ENCODE data around the gene CEP83.

CEP83 gene

DNA sequence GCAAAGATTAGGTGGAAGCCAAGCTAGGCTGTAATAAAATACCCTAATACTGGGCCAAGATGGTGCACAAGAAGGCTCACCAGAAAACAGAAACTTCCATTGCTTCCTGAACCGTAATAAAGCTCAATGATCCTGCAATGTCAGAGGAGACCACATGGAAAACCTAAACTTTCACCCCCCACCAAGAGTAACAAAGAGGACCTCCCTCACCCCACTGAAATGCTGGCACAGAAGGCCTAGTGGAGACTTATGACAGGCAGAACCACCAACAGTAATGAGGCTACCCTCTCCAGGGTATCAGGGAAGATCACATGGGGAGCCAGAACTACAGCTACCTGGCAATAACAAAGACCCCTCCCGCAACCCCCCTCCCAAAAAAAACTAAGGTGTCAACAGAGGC, 43.1 kb downstream of the CEP83 start:
- TF ChIP-seq, protein P1, sequence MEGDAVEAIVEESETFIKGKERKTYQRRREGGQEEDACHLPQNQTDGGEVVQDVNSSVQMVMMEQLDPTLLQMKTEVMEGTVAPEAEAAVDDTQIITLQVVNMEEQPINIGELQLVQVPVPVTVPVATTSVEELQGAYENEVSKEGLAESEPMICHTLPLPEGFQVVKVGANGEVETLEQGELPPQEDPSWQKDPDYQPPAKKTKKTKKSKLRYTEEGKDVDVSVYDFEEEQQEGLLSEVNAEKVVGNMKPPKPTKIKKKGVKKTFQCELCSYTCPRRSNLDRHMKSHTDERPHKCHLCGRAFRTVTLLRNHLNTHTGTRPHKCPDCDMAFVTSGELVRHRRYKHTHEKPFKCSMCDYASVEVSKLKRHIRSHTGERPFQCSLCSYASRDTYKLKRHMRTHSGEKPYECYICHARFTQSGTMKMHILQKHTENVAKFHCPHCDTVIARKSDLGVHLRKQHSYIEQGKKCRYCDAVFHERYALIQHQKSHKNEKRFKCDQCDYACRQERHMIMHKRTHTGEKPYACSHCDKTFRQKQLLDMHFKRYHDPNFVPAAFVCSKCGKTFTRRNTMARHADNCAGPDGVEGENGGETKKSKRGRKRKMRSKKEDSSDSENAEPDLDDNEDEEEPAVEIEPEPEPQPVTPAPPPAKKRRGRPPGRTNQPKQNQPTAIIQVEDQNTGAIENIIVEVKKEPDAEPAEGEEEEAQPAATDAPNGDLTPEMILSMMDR (IDR thresholded peaks at IDR 0.05): no peak

DNA sequence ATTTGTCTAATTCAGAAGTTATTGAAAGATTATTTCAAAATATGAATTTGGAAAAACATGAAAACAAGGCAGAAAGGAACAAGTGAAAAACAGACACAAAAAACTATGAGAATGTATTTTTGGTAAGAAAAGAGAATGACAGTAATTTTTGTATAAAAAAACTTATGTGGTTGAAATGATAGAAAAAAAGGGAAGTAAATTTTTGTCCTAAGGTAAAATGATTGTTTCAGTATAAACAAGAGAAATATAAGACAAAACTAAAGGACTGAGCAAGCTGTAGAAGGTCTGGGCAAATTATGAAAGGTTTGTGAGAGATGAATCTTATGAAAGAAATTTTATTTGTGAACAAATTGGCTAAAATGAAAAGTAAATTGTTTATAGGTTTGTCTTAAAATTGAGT, 44.6 kb downstream of the CEP83 start:
- TF ChIP-seq, protein P1 (IDR thresholded peaks at IDR 0.05): no peak

DNA sequence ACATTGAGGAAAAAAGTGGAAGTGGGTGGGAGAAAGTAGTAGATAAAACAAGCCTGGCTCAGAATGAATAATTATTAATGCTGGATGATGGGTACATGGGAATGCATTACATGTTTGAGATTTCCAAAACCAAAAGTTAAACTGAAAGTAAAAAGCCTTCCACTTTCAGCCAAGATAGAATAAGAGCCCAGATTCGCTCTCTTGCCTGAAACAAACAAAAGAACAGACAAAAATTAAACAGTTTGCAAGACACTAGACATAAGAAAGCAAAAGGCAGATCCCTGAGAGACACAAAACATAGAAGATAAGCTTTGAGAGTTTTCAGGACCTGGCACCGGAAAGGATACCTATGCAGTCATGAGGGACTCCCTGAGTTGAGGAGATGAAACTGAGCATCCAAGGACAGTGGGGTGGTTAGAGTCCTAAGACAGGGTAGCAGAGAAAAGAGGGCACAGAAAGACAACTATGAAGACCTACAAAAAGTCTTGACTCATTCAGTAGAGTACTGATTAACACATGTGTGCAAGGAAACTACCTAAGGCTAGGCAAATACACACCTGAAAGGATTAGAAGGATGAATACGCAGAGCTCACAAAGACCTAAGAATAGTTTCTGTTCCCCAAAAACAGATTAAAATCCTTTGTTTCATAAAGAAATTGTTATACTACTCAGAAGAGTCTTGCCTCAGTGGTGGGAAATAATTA, 54.1 kb downstream of the CEP83 start:
- TF ChIP-seq, protein P1 (IDR thresholded peaks at IDR 0.05): no peak

DNA sequence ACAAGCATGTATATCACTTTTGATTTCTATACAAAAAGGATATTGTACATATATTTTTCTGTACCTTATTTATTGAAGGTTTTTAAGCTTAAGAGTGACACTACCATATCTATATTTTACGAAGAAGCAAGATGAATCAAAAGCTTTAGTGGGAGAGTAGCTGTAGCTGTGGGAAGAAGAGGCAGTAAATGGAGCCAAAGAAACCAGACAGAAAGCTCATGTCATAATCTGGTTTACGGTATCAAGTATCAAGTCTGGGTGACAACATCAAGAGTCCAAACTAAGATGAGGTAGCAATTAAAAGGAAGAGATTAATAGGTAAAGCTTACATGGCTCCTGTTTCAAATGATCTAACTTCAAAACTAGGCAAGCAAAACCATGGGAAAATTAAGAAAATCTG, 54.8 kb downstream of the CEP83 start:
- TF ChIP-seq, protein P1 (IDR thresholded peaks at IDR 0.05): no peak

DNA sequence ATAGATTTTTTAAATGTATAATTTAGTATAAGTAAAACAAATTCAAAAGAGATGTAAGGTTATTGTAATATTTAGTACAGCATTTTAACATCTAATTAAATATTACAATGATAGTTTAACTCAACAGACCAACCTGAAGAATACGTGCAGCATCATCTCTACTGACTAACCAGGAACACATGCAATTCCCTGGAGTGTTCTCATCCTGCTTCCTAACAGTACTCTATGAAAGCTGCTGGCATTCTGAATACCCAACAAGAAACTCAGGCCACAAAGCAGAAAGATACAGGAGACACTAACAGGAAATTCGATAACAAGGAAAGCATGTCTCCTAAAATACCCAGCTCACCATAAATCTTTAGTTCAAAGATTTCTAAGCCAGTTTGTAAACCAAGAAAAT, 58.3 kb downstream of the CEP83 start:
- TF ChIP-seq, protein P1 (IDR thresholded peaks at IDR 0.05): no peak

DNA sequence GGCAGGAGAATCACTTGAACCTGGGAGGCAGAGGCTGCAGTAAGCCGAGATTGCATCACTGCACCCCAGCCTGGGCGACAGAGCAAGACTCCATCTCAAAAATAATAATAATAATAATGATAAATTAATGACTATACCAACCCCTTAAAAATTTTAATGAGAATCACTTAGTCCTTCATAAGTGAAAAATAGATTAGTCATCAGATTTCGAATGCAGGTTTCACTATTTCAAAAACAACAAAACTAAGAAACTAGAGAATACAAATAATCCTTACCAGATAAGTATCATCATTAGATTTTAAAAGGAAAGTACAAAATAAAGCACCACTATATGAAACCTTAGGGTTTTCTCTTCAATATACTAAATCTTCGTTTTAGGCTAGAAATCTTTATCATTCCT, 62.3 kb downstream of the CEP83 start:
- TF ChIP-seq, protein P1 (IDR thresholded peaks at IDR 0.05): no peak

DNA sequence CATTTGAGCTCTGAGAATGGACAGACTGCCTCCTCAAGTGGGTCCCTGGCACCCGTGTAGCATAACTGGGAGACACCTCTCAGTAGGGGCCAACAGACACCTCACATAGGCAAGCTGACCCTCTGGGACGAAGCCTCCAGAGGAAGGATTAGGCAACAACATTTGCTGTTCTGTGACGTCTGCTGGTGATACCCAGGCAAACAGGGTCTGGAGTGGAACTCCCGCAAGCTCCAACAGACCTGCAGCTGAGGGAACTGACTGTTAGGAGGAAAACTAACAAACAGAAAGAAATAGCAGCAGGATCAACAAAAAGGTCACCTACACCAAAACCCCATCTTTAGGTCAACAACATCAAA, 69.6 kb downstream of the CEP83 start:
- TF ChIP-seq, protein P1 (IDR thresholded peaks at IDR 0.05): no peak

DNA sequence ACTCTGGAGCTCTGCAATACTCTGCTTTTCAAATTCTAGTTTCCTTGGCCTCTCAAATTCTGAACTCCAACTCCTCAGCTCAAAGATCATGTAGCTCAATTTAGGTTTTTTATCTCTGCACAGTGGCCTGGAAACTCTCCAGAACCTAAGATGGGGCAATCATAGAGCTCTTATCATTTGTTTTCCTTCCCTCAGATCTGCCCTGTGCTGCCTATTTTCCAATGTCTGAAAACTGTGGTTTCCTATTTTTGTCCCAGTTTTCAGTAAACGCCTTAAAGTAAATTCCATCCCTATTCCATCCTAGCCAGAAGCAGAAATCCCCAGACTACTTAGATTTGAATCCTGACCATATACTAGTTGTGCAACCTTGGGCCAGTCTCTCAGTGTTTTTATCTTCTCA, 73.2 kb downstream of the CEP83 start:
- TF ChIP-seq, protein P1 (IDR thresholded peaks at IDR 0.05): no peak

Data from LNCAP (cell line).